HG03571 (cell line): ENCODE data around the gene RNH1.
A peak's percentile ranks its signal among the peaks of the same experiment; 100 is the strongest.

Experiments
- ATAC-seq: cut with Tn5 transposase; IDR thresholded peaks from one replicate; pipeline ENCODE4 v1.9.1; 2021; ENCODE audit not compliant: unreplicated experiment

RNH1 gene

DNA sequence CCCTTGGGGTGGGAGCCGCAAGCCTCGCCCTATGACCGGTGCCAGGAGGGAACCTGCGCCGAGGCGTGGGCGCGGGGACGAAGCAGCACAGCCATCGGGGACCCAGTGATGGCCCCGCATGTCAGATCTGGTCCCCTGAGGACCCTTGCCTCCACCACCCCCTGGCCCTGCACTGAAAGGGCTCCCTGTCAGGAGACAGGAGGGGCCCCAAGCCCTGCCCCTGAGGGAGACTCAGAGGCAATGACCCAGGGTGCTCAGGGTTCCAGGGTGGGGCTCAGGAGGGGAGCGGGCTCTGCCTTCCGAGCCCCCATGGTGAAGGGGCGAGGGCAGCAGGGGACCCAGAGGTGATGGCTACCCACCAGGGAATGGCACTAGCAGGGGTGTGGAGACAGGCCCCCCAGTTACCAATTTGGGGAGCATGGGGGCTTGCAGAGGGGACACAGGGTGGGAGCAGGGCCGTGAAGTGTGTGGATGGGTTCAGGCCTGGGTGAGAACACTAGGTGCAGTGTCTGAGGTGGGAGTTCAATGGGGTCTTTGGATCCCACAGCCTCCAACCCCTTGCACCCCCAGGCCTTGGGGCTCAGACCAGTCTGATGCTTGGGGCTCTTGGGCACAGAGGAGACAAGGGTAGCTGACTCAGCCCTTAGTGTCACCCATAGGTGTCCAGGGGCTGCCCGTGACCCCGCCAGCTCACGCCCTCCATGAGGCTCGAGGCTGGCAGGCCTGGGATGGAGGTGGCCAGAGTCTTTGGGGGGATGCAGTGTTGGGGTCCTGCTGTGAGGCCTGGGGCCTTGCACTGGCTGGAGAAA is 30.8 kb upstream of the RNH1 start:
- ATAC-seq = no peak

DNA sequence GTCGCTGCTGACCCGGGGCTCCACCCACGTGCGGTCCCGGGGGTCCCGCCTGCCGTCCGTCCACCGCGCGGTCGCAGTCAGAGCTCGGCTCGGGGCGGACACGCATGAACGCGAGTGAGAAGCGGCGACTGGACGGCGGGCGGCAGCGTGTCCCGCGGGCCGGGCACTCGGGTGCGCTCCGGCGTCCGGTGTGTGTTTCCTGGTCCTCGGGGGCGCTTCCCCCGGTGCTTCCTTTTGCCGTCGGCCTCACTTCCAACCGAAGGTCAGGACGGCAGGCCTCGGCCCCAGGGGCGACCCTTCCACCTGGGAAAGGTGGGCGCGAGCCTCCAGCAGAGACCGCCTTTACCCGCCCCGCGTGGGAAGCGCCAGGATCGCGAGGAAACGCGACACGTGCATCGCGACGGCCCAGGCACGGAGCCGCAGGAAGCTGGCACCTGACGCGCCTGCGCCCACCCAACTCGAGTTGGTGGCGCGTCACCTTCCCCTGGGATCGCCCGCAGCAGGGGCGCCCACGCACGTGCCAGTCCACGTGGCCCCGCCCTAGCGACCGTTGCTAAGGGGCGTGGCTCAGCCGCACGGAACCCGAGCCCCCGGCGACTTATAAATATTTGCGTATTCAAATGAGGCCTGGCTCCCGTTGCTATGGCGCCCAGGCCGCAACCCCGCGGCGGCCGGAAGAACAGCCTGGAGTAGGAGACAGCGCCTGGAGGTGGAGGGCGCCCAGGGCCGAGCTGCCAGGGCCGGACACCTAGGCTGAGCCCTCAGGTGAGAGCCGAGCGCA is 30.0 kb upstream of the RNH1 start, which contains the start of gene LRRC56:
Gene LRRC56 (plus strand): TSS at position 687 of the 781 bp plus-strand sequence. CDS start 3,158 bp downstream, outside the sequence.
- peak; percentile 44 for ATAC-seq

DNA sequence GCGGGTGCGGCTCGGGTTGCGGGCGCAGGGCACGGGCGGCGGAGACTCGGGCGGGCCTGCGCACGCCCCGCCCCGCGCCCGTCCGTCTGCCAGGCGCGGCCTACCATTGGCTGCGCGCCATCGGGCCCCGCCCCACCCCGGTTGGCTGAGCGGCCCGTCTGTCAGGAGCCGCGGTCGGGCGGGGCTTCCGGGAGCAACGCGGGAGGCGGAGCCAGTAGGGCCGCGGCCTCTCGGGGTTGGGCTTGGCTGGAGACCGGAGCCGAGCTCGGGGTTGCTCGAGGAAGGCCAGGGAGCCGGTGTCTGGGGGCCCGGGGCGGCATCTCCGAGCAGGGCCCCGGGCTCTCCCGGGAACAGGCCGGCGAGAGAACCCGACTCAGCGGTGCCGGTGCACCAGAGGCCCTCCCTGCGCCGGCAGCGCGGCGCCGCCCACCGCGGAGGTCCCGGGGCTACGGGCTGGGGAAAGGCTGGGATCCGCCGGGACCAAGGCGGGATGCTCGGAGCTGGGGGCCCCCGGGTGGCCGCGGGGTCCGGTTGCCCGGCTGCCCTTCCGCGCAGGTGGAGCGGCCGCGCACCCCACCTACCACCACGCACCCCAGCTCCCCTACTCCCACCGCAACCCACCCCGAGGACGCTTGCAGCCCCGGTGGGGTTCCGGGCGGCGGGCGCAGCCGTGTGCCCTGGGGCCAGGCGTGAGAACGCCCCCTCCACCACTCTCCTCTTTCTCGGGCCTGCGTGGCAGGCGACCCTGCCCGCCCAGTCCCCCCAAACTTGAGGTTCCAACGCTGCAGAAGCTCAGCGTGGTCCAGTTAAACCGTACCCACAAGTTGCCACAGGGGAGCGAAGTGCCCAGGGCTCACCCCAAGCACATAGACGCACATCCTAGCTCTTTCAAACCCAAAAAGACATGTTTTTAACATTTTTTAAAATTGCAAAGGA is 28.7 kb upstream of the RNH1 start, which contains the start of gene HRAS:
Gene HRAS (minus strand): TSS at position 58 of the 936 bp plus-strand sequence.
- ATAC-seq = peak; percentile 68

DNA sequence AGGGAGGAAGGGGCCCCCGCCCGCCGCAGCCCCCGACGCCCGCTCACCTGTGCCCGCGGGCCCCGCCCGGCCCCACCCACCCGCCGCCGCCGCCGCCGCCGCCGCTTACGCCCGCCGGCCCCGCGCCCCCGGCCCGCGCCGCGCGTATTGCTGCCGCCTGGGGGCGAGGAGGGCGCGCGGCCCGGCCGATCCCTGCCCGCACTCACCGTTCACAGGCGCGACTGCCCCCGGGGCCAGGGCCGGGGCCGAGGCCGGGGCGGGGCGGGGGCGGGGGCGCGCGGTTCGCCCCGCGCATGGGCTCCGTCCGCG is 28.1 kb upstream of the RNH1 start:
- ATAC-seq = no peak

DNA sequence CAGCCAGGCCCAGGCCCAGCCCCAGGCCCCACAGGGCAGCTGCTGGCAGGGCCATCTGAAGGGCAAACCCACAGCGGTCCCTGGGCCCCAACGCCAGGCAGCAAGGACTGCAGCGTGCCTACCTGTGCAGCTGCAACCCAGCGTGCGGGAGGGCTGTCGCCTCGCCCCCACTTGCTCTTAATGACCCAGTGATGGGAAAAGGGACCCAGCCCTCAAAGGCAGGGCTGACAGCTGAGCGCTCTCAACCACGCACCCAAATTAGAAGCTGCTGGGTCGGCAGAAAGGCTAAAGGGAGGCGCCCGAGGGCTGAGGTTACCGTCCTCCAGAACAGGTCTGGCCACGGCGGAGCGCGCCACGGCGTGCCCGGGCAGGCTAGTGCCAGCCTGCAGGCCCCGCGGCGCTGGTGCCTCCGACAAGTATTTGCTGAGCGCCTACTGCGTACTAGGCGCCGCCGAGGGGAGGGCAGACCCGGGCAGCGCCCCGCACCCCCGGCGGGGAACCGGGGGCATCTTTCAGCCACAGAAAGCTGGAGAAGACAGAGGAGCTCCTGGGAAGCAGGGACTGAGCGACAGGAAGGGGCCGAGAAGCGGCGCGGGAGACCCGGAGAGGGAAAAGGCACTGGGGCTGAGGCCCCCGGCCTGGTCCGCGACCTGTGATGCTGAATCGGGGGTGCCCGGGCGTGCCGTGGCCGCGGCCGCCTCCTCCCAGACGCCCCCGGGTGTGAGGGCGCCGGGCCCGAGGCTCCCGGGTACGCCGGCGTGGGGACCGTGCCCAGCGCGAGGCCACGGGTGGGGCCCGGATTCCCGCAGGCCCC is 27.6 kb upstream of the RNH1 start:
- ATAC-seq = peak; percentile 1

DNA sequence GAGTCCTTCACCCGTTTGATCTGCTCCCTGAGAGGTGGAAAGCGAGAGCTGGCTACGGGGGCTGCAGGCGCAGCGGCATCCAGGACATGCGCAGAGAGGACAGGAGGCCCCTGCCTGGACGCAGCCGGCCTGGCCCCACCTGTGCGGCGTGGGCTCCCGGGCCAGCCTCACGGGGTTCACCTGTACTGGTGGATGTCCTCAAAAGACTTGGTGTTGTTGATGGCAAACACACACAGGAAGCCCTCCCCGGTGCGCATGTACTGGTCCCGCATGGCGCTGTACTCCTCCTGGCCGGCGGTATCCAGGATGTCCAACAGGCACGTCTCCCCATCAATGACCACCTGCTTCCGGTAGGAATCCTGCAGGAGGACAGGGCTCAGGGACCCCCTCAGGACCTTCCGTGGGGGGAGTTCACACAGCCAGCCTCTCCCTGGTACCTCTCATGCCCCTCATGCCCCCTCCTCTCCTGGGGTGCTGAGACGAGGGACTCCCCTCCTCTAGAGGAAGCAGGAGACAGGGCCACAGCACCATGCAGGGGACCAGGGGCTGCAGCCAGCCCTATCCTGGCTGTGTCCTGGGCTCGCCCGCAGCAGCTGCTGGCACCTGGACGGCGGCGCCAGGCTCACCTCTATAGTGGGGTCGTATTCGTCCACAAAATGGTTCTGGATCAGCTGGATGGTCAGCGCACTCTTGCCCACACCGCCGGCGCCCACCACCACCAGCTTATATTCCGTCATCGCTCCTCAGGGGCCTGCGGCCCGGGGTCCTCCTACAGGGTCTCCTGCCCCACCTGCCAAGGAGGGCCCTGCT is 26.7 kb upstream of the RNH1 start:
- ATAC-seq = no peak

DNA sequence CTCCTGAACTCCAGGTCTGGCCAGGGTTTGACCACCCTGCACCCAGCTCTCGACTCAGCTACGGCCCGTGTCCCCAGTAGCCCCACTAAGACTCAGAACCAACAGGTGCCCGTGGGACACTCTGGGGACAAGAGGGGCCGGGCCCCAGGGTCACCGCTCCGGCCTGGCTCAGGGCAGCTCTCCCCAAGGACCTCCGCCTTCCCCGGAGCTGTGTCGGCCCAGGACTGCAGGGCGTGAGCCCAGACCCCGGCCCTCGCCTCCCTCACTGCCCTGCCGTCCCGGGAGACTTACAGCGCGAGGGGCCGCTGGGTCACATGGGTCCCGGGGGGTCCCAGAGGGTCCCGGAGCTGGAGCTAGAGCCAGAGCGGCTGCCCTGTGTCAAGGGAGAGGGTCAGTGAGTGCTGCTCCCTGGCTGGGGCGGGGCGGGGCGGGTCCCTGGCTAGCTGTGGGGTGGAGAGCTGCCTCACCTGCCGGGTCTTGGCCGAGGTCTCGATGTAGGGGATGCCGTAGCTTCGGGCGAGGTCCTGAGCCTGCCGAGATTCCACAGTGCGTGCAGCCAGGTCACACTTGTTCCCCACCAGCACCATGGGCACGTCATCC is 26.0 kb upstream of the RNH1 start:
- no peak for ATAC-seq

DNA sequence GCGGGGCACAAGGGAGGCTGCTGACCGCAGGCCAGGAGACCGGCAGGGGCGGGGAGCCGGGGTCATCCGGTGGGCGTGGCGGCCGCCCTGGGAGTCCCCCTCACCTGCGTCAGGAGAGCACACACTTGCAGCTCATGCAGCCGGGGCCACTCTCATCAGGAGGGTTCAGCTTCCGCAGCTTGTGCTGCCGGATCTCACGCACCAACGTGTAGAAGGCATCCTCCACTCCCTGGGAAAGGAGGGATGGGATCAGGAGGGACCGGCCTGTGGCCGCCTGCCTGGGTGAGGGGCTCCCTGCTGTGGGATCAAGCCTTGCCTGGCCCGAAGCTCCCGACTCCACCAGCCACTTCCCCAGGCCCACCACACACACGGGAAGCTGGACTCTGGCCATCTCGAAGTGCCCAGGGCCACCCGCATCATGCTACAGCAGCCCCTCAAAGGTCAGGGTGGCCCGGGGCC is 25.5 kb upstream of the RNH1 start:
- no peak for ATAC-seq

DNA sequence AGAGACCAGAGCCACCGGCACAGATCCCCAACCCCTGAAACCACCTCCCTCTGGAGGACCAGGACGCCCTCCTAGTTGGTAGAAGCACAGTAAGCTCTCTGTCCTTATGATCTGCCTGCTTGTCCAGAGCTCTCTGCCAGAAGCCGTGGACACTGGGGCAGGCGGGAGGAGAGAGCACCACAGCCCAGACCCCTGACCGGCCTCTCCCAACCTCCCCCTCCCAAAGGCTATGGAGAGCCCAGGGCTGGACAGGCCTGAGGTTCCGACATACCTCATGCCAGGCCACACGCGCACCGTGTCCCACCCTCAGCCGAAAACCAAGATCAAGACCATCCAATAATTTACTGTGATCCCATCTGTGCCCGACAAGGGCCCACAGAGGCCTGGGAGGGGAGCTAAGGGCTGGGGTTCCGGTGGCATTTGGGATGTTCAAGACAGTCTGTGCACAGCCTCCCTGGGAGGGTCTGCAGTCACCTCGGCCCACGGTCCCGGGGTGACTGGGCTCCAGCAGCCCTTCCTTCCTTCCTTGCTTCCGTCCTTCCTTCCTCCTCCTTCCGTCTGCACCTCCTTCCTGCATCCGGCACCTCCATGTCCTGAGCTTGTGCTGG is 25.0 kb upstream of the RNH1 start:
- ATAC-seq = no peak

DNA sequence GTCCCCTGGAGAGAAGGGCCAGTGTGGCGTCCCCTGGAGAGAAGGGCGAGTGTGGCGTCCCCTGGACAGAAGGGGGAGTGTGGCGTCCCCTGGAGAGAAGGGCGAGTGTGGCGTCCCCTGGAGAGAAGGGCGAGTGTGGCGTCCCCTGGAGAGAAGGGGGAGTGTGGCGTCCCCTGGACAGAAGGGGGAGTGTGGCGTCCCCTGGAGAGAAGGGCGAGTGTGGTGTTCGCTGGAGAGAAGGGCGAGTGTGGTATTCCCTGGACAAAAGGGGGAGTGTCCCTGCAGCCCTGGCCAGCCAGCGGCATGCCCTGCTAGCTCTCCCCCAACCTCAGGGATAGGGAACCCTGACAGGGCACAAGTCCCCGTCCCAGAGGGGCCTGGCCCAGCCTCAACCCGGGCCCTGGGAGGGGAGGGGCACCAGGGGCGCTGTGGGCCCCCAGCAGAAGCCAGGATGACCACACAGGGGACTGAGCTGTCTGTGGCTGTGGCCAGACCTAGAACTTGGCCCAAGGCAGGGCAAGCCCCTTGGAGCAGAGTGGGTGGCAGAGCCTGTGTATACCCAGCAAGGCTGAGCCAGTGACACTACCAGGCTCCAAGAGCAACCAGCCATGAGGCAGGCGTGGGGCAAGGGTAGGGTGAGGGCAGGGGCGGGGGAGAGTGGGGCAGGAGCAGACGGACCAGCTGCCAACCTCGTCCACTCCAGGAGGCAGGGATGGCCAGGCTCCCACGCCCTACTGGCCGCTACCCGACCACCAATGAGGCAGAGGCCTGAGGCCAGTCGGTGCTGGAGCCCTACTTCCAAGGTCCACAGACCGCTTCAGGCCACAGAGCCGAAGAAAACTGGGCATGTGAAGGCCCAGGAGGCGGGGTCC is 24.2 kb upstream of the RNH1 start:
- no peak for ATAC-seq

DNA sequence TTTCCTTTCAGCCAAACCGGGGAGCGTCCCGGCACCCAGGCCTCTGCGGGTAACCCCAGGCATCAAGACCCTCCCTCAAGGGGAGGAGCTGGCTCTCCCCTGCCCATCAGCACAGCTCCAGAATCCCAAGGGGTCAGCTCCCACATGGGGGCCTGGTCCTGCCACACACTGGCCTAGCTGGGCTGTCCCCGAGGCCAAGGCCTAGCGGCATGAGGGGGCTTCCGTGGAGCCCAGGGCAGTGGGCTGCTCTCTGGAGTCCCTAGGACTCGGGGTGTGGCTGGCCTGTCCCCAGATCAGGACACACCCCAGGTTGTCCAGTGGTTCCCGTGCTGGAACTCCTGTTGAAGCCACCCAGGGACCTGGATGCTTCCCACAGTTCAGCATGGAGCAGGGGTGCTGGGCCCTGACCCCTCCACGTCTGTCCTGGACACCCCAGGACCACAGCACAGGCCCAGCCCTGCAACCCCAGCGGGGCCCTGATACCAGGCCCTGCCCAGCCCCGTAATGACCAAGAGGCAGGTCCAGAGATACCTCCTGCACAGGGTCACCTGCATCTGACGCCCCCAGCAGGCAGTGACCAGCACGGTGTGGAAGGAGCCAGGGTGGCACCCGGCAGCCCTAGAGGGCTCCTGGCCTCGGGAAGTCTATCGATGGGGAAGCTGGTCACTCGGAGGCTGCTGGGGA is 22.8 kb upstream of the RNH1 start:
- ATAC-seq = no peak

DNA sequence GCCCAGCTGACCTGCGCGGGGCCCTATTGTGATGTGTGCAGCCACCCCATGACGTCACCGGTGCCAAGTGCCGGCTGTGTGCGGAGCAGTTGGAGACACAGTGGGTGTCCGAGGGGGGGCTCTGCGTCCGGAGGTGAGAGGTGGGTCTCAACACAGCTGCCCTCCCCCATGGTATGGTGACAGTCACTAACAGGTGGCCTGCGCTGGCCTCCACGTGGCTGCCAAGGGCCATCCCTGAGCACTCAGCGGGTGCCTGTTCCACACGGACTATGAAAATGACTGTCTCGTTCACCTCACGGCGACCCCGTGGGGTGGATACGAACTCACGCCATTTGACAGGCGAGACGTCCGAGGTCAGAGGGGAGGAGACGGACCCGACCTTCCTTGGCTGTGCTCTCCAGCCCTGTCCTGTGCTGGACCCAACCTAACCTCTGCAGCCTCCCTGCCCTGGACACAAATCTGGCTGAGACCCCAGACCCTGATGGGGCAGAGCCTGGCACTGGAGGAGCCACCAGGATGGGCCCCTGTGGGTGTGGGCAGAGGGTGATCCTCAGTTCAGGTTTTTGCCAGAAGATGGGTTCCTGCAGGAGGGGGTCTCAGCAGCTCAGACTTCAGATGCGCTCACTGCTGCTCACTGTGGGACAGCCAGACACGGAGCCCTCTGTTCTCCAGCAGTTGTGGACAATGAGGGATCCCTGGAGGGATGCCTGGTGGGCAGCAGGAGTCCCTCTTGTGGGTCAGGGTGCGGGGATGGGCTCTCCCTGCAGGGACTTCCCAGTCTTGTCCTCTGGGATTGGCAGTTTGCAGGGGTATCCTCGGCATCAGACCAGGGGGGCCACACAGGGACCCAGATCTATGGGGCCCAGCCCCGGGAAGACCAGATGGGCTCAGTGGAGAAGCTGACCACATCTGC is 22.0 kb upstream of the RNH1 start:
- ATAC-seq = no peak

DNA sequence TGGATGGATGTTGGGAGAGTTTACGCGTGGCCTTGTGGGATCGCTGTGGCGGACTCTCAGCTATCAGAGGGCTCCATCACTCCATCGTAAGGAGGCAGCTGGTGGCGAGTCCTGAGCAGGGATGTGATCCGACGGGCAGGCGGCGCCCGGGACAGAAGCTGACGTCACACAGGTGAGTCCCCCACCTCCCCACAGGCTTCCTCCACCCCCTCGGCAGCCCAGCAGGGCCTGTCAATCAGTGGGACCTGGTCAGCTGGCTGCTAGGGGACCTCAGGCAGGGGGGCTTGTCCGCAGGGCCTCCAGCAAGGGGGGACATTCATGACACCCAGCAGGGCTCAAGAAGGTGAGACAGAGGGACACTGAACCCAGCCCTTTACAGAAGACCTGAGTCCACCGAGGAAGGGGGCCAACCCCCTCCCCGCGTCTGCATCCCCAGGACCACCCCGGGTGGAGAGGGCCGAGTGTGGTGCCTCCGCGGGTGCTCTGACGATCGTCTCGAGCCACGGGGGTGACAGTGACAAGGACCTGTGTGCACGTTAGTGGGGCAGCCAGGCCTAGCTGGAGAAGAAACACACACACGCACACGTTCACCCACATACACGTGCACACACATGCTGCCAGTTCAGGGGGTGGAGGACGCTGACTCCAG is 21.2 kb upstream of the RNH1 start:
- ATAC-seq = no peak

DNA sequence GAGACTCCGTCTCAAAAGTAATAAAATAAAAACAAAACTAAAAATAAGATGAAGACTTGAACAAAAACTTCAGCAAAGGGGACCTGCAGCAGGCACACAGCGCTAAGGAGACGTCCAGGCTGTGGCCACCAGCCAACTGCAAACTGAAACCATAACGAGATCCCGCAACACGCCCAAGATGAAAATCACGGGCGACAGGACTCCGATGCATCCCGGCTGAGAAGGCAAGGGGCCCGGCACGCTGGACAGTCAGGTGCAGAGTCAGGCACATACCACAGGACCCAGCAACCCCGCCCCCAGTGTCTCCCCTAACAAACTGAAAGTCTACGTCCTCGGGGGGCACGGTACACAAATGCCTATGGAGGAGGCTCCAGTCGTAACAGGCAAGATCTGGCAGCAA is 19.1 kb upstream of the RNH1 start:
- no peak for ATAC-seq

DNA sequence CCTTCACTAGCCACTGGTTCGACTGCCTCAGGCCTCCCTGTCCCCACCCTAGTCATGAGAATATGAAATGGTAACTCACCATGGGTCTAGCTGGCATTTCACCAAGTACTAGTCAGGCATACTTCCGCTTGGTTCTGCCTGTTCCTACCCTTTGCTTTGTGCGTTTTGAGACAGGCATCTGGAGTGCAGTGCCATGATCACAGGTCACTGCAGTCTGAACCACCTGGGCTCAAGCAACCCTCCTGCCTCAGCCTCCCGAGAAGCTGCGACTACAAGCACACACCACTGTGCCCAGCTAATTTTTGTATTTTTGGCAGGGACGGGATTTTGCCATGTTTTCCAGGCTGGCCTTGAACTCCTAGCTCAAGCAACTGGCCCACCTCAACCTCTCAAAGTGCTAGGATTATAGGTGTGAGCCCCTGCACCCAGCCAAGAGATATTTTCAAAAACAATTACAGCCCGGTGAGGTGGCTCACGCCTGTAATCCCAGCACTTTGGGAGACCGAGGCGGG is 14.2 kb upstream of the RNH1 start:
- ATAC-seq = no peak
